HG03521 (cell line): Measurements from ENCODE around the gene PTPRG.

ENCODE experiments used
- ATAC-seq: cut with Tn5 transposase; IDR thresholded peaks from one replicate; pipeline ENCODE4 v1.9.1; 2021; ENCODE audit warnings: mild to moderate bottlenecking, moderate library complexity; ENCODE audit not compliant: unreplicated experiment

The PTPRG gene

DNA sequence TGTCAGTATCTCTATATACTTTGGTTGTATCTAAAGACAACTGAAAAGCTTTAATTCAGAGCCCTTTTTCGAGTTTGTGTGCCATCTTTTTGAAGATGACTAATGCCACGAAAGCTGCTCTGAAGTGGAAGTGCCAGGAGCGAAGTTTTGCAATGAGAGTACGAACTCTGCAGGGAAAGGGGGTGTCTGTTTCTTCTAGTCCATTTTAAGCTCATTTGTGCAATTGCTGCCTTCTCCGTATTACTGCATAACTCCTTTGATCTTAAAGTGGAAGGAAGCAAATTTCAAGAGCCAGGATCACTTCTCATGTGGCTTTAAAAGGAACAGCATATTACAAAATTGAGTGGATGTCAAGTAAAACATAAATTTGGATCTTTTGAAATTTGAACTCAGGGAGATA, 566.7 kb downstream of the PTPRG start:
- no peak for ATAC-seq

DNA sequence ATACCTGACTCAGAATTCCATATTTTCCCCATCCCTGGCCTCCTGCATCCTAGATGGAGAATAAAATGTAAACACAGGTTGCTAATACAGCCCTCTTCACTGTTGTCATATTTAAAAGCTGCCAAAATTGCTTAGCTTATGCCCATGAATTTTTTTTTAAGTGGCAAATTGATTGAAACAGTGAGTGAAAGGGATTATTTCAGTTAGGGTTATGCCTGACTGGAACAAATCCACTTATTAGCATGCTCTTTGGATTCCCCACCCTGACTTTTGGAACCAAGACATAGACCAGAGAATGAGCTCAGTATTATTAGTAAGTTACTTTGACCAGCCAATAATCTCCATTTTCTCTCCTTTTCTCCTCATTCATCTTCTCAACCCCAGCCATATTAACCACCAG, 567.3 kb downstream of the PTPRG start:
- ATAC-seq, result no peak

DNA sequence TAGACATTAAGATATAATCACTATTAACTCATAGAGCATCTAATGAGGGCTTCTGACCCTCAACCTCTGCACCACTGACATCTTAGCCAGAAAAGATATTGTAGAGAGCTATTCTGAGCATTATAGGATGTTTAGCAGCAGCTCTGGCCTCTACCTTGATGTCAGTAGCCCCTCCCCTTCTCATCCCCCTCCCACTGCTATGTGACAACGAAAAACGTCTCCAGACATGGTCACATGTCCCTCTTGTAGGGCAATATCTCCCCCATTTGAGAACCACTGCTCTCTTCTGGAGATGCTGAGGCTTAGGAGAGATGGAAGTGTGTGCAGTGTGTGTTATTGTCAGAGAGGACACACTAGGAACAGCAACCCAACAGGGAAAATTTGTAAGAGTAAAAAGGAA, 569.7 kb downstream of the PTPRG start:
- no peak for ATAC-seq

GRCh38 chr3:62131620-62132019, 570.2 kb downstream of the PTPRG start:
- ATAC-seq, result no peak

DNA sequence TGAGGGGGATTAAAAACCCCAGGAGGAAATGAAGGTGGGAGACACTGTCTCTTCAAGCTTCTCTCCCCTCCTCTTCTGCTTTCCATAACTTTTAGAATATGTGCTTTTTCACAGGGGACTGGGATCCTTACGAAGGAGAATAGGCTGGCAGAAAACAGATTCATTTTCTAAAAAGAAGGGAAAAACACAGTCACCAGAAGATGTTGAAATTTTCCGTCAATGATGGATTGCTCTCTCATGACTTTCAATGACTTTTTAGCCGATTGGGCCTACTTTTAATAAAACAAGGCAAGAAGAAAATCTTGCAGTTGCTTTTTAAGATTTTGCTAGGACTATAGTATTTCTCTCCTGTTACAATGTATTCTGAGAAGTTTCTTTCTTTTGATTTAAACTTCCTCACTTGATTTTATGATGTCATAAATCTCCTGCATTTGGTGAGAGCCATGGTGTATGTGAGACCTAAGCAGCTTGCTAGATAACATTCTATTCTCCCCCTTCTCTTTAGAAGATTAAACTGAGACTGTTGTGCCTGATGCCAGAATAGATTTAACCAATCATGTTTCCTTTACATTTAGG, 570.7 kb downstream of the PTPRG start:
- ATAC-seq, result no peak

DNA sequence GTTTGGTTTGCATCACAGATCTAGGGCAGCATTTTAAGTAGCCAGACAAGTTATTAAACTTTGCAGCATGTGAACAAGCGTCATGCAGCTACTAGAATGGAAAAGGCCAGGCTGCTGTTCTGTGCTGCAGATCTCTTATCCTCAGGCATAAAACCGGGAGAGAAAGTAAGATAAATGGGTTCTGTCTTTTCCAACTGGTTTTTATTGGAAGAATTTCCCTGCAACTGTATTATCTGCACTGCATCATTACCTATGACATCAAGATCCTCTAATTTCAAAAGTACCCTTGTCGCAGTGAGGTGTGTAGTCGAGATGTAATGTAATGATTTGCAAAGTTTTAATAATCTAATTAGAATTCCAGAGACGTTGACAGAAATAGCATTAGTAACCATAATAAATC, 571.6 kb downstream of the PTPRG start:
- no peak for ATAC-seq

DNA sequence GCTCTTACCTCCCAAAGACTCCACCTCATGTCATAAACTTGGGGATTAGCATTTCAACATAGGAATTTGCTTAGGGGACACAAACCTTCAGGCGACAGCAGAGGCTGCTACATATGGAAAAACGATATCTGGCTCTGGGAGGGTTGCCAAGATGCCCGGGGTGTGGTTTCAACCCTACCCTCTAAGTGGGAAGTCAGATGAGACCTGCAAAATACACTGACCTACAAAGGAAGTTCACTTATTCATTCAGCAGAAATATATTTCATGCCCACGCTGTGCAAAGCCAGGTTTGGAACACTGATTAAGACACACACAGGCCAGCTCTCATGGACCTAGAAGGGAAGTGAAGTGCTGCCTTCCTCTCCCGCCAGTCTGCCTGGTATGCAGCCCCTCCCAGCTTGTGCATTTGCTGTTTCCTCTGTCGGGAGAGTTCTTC, 572.7 kb downstream of the PTPRG start:
- no peak for ATAC-seq

DNA sequence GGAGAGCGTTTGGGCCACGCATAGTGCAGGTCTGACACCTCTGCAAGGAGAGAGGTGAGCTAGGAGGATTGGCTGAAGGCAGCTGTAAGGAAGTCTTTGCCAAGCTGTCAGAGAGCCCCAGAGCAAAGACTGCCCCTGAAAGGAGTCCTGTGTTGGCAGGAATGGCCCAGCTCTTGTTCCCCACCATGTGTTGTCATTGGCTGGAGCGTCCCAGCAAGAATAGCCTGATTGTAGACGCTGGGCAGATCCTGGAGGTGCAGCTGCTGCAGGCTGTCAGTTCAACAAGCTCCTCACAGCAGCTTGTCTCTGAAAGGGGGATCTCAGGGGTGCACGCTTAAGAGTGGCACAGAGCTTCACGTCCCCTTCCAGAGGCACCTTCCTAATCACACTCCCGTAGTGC, 574.4 kb downstream of the PTPRG start:
- ATAC-seq, result no peak

DNA sequence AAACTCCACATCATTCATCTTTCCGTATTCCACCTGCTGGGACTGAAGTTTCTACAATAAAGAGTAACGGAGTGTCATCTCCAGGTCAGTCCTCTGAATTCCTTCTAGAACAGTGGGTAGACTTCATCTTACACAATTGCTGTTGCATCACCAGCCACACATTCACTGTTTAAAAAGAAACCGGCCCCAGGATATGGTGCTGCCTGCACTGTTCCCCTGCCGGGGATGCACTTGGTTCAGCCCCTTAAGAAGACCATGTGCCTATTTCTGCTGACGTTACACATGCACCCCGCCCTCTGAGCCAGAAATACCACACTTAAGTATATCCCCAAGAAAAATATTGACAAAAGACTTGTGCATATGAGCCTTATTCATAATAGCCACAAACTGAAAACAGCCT, 578.6 kb downstream of the PTPRG start:
- ATAC-seq, result no peak

DNA sequence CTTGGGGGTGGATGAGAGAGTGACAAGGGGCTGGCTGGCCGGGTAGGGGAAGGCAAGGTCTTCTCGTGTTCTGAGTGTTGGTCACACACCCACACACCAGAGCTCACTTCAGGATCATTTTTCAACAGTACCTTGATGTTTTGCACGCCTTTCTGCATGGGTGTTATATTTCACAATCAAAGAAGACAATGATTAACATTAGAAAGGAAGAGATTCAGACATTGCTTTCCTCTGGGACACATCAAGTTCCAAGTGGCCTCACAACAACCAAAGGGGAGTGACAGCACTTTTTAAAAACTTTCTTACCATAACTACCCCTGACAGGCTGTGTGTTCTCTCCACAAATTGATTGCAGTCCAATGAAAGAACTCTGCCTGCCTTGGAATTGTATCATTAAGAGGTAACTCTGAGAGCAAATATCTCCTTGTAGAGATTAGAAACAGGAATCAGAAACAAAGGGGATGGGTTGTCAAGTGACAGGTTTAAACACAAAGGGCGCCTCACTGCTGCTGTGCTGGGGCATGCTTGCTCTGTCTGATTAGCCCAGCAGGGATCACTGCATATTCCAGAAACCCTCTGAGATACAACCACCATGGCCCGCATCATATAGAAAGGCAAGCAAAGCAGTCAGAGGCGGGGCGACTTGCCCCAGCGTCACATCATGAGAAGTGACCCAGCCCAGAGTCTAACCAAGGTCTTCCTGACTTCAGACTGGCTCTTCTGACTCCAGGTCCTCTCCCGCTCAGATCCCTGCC, 581.1 kb downstream of the PTPRG start:
- ATAC-seq, result no peak

DNA sequence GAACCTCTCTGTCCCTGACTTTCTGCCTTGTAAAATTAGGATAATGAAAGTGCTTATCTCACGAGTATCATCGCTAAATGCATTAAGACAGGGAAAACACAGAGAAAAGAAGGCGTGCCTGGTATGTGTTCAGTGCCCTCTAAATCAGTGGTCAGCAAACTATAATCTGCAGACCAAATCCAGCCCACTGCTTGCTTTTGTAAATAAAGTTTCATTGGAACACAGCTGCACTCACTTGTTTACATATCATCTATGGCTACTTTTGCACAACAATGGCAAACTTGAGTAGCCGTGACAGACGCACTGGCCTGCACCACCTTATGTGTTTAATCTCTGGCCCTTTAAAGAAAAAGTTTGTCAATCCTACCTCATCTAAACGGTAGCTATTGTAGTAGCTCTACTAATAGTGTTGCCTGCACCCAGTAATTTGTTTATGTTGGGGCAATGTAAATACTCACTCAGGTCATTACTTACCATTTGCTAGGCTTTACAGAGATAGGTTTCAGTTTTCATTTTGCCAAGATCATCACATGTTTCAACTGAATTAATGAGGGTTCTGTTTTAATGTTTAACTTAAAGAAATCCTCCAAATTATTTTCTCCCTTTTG, 582.6 kb downstream of the PTPRG start:
- ATAC-seq, result no peak

- ATAC-seq, result no peak
Observed at GRCh38 chr3:62144482-62144881, 583.1 kb downstream of the PTPRG start.

DNA sequence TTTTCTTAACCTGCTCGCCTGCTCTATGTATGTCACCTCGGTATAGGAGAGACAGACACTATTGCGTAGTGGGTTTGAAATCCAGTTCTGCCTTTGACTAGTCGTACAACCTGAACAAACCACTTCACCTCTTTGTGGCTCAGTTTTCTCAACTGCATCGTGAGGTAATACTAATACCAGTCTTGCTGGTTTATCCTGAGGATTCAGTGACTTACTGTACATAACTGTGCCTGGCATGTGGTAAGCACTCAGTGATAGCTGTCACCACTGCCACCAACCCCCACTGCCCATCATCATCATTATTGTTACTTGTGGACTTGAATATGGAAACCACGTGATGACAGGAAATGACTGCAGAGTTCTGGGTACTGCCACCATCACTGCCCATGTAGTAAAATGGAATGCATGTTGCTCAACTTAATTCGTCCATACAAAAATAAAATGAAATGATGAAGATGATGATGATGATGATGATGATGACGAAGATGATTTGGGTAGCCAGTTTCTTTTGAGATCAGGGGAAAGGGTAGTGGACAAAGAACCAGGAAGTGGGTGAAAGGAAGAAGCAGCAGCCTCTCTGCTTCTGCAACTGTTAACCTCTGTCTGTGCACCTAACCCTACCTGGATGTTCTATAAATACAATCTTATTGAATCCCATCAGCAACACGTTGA, 583.9 kb downstream of the PTPRG start:
- ATAC-seq, result no peak

GRCh38 chr3:62149539-62149938, 588.2 kb downstream of the PTPRG start:
- ATAC-seq, result no peak

DNA sequence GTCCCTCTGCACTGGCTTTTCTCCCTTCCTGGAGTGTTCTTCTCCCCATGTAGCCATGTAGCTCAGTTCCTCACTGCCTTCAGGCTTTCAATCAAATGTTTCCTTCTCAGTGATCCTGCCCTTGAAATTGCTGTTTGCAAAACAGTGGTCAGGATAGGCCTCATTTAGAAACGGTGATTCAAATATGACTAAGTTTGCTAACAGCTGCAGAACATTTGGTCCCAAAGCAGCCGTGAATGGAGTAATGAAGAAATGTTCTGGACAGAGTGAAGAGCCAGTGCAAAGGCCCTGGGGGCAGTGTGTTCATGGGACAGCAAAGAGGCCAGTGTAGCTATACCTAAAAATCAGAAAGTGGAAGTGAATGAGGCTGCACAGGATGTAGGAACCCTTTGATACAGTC, 588.6 kb downstream of the PTPRG start:
- no peak for ATAC-seq

DNA sequence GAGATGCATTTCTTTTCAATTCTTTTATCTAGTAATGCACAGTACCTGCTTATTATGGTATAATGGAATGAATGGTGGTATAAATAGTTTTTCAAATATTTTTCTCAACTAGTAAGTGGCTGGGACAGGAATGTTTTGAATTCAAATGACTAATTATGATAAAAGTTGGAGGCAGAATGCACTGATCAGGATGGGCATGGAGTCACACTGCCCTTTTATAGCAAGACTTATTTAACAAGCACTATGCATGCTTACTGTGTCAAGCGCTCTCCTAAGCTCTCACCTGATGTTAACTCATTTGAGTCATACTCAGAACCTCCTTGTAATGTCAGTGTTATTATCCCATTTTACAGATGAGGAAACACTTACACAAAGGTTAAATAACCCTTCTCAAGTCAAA, 590.2 kb downstream of the PTPRG start:
- no peak for ATAC-seq

DNA sequence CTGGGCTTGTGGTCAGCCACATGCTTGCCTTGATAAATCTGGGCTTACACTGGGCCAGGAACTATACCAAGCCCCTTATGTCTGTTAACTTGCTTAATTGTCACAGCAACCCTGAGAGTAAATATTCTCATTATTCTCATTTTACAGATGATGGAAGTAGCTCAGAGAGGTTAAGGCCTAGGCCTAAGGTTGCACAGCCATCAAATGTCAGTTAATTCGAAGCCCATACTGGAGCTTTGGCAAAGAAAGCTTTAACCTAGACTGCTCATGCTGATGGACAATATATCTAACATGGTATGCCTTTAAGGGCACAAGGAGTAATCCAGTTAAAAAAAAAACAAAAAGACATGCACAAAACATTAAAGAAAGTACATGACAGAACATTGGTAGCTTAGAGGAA, 591.9 kb downstream of the PTPRG start:
- no peak for ATAC-seq

DNA sequence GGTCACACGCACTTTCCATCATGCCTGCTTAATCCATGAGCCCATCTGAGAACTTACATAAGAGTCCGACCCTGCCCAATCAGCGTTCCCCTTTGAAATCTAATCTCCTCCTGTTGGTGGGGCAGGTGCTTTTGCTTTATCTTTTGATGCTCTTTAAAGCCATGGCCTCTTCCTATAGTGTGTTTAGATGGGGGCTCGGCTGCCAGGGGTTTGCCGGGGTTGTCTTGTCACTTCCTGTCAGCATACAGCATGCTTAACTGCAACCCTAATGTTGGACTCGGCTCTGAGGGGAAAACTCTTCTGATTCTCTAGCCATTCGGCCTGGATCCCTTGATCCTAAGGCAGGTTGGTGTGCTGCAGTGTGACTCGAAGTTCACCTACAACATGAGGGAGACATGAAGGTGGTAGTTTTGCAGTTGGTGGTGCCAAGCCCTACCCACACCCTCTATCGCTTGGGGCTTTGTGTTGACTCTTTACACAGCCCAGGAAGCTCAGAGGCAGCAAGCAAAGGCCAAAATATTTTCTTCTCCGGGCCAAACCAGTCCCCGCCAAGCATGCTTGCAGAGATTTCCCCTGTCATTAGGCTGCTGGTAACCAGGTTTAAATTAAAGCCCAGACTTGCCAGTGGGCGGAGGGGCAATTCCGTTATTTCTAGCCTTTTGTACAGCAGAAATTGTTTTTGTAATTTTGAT, 593.2 kb downstream of the PTPRG start:
- no peak for ATAC-seq

- ATAC-seq, result no peak
Observed at GRCh38 chr3:62159056-62159708, 597.8 kb downstream of the PTPRG start.

GRCh38 chr3:62159709-62160092, 598.3 kb downstream of the PTPRG start:
- no peak for ATAC-seq

DNA sequence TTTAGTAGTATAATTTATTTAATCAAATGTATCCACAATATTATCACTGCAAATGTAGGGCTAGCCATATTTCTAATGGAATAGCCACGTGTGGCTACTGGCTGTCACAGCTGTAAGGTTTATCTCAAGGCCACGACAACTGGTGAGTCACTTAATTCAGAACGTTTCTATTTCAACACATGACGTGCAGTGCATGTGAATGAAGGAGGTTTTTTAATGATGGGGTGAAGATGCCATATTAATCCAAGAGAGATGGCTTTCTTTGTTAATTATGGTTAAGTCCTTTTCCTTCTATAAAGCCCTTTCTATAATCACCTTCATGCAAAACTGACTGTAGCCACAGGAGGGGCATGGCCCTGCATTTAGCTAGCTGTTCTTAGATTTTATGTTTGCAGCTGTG, 600.0 kb downstream of the PTPRG start:
- no peak for ATAC-seq
